Glomerular endothelial cell (primary cell): Measurements from ENCODE around the gene OR2T2. TPM values are rescaled to one million over a fixed set of nuclear protein-coding genes. Genes with fewer than 3 reads are reported as not detected.
"Not testable (repeated sequence)": the region's sequence is repeated elsewhere in the genome, so short reads cannot be mapped to it uniquely, and the experiment has no call there.

Source experiments
- DNase-seq: peaks from one replicate; pipeline ENCODE4 v3.0.0-alpha.2; 2011; ENCODE audit warnings: low read depth, low spot score; ENCODE audit errors: extremely low read depth
- total RNA-seq: library from RNA; depleted of rRNA; stranded (reverse); fragments of >200 nt; gene quantifications from 2 replicates; pipeline ENCODE4 v1.2.3, GENCODE V29; 2015

OR2T2 gene
- total RNA-seq, 1 donor from 2014 or later = not detected

GRCh38 chr1:248449821-248450465 is 4.5 kb downstream of the OR2T2 start:
- DNase-seq = not testable (repeated sequence)

GRCh38 chr1:248450466-248451145 is 5.2 kb downstream of the OR2T2 start:
- DNase-seq = not testable (repeated sequence)

- DNase-seq = not testable (repeated sequence)
These were observed 8.2 kb downstream of the OR2T2 start for GRCh38 chr1:248453619-248454018.

GRCh38 chr1:248455045-248455444 is 9.6 kb downstream of the OR2T2 start:
- DNase-seq = not testable (repeated sequence)

GRCh38 chr1:248456635-248457034 is 11.2 kb downstream of the OR2T2 start:
- DNase-seq = not testable (repeated sequence)

GRCh38 chr1:248459117-248459516 is 13.7 kb downstream of the OR2T2 start:
- DNase-seq = not testable (repeated sequence)

- DNase-seq = no peak
These were observed 25.7 kb downstream of the OR2T2 start for GRCh38 chr1:248471154-248471553.

GRCh38 chr1:248472111-248472510 is 26.7 kb downstream of the OR2T2 start:
- DNase-seq = not testable (repeated sequence)

- DNase-seq = not testable (repeated sequence)
These were observed 27.6 kb downstream of the OR2T2 start, which contains the start of gene OR2T3 for GRCh38 chr1:248473051-248473450. Gene OR2T3, plus strand, starts transcription at chr1:248473351. Its CDS starts 0 bp downstream, at chr1:248473351.

- not testable (repeated sequence) for DNase-seq
These were observed 30.2 kb downstream of the OR2T2 start for GRCh38 chr1:248475660-248476059.

- not testable (repeated sequence) for DNase-seq
These were observed 36.5 kb downstream of the OR2T2 start for GRCh38 chr1:248481686-248482579.

- not testable (repeated sequence) for DNase-seq
These were observed 42.9 kb downstream of the OR2T2 start, which contains the start of gene OR2T5 for GRCh38 chr1:248488289-248488688. Gene OR2T5, plus strand, starts transcription at chr1:248488589. Its CDS starts 0 bp downstream, at chr1:248488589.

- DNase-seq = not testable (repeated sequence)
These were observed 51.2 kb downstream of the OR2T2 start for GRCh38 chr1:248496661-248497060.

GRCh38 chr1:248500305-248501035 is 55.0 kb downstream of the OR2T2 start:
- DNase-seq = not testable (repeated sequence)

Other genes starting within 250 kb of the OR2T2 start
- gene OR2M3, start 248.4 kb upstream of the OR2T2 start, total RNA-seq = not detected in 2 replicates
- gene OR2M4, start 214.2 kb upstream of the OR2T2 start, total RNA-seq = not detected in 2 replicates
- not detected in 2 replicates for gene OR2T33, start 167.7 kb upstream of the OR2T2 start, total RNA-seq
- gene OR2T12, start 142.2 kb upstream of the OR2T2 start, total RNA-seq = not detected in 2 replicates
- not detected in 2 replicates for gene OR2M7, start 121.1 kb upstream of the OR2T2 start, total RNA-seq
- gene OR14C36, start 96.9 kb upstream of the OR2T2 start, total RNA-seq = not detected in 2 replicates
- not detected in 2 replicates for gene OR2T4, start 84.0 kb upstream of the OR2T2 start, total RNA-seq
- gene OR2T6, start 69.9 kb upstream of the OR2T2 start, total RNA-seq = not detected in 2 replicates
- not detected in 2 replicates for gene OR2T1, start 42.6 kb upstream of the OR2T2 start, total RNA-seq
- gene OR2T3, start 27.7 kb downstream of the OR2T2 start, total RNA-seq = not detected in 2 replicates
- gene OR2T5, start 43.0 kb downstream of the OR2T2 start, total RNA-seq = not detected in 2 replicates
- gene OR2G6, start 62.4 kb downstream of the OR2T2 start, total RNA-seq = not detected in 2 replicates
- gene OR2T29, start 117.1 kb downstream of the OR2T2 start, total RNA-seq = not detected in 2 replicates
- not detected in 2 replicates for gene OR2T34, start 129.1 kb downstream of the OR2T2 start, total RNA-seq
- gene OR2T10, start 152.1 kb downstream of the OR2T2 start, total RNA-seq = not detected in 2 replicates
- gene OR2T11, start 189.5 kb downstream of the OR2T2 start, total RNA-seq = not detected in 2 replicates
- gene OR2T35, start 199.6 kb downstream of the OR2T2 start, total RNA-seq = not detected in 2 replicates
- not detected in 2 replicates for gene OR2T27, start 209.9 kb downstream of the OR2T2 start, total RNA-seq